Hepatocyte (in vitro differentiated cells): Measurements from ENCODE around the gene KRTAP10-1. TPM values are rescaled to one million over a fixed set of nuclear protein-coding genes. Genes with fewer than 3 reads are reported as not detected.
"Not testable (repeated sequence)": the region's sequence is repeated elsewhere in the genome, so short reads cannot be mapped to it uniquely, and the experiment has no call there.

Source experiments
- DNase-seq: peaks from one replicate; pipeline ENCODE4 v3.0.0-alpha.2; 2016; ENCODE audit warnings: low spot score
- H2AFZ ChIP-seq: fragments of 200-600 bp; sonication (generic); 2 replicates; pipeline ENCODE4 v1.6.0; 2016; ENCODE audit warnings: antibody characterized with exemption, mild to moderate bottlenecking
- H3K27ac ChIP-seq: fragments of 200-600 bp; sonication (generic); 2 replicates; pipeline ENCODE4 v1.5.1; 2016; ENCODE audit warnings: mild to moderate bottlenecking
- H3K27me3 ChIP-seq: fragments of 200-600 bp; sonication (generic); 2 replicates; pipeline ENCODE4 v1.6.1; 2016
- H3K36me3 ChIP-seq: fragments of 200-600 bp; sonication (generic); replicated peaks from 2 replicates; pipeline ENCODE4 v1.5.1; 2016; ENCODE audit warnings: low read depth; ENCODE audit not compliant: insufficient read depth
- H3K4me1 ChIP-seq: fragments of 200-600 bp; sonication (generic); 2 replicates; pipeline ENCODE4 v1.5.1; 2016; ENCODE audit warnings: mild to moderate bottlenecking, moderate library complexity; ENCODE audit not compliant: insufficient read depth
- H3K4me2 ChIP-seq: fragments of 200-600 bp; sonication (generic); 2 replicates; pipeline ENCODE4 v1.6.0; 2016
- H3K4me3 ChIP-seq: fragments of 200-600 bp; sonication (generic); 2 replicates; pipeline ENCODE4 v1.5.1; 2016; ENCODE audit warnings: mild to moderate bottlenecking
- H3K79me2 ChIP-seq: fragments of 200-600 bp; sonication (generic); 2 replicates; pipeline ENCODE4 v1.6.0; 2017; ENCODE audit warnings: mild to moderate bottlenecking
- H3K9me2 ChIP-seq: fragments of 200-600 bp; sonication (generic); replicated peaks from 2 replicates; pipeline ENCODE4 v1.6.0; 2017; ENCODE audit warnings: mild to moderate bottlenecking; ENCODE audit not compliant: insufficient read depth
- H3K9me3 ChIP-seq: fragments of 200-600 bp; sonication (generic); 2 replicates; pipeline ENCODE4 v1.5.1; 2016; ENCODE audit warnings: low read depth, mild to moderate bottlenecking
- H4K20me1 ChIP-seq: fragments of 200-600 bp; sonication (generic); 2 replicates; pipeline ENCODE4 v1.6.0; 2016; ENCODE audit warnings: mild to moderate bottlenecking; ENCODE audit not compliant: insufficient read depth, poor library complexity, severe bottlenecking
- CTCF ChIP-seq: fragments of 200-600 bp; sonication (generic); IDR thresholded peaks from 2 replicates; pipeline ENCODE4 v1.5.1; 2016; ENCODE audit warnings: antibody characterized with exemption, mild to moderate bottlenecking; ENCODE audit not compliant: poor library complexity
- EZH2 ChIP-seq: fragments of 200-600 bp; sonication (generic); IDR thresholded peaks from 2 replicates; pipeline ENCODE4 v1.6.1; 2016; ENCODE audit warnings: antibody characterized with exemption, mild to moderate bottlenecking, borderline replicate concordance
- EZH2phosphoT487 ChIP-seq: fragments of 200-600 bp; sonication (generic); IDR thresholded peaks from one replicate; pipeline ENCODE4 v1.6.1; 2018; ENCODE audit warnings: antibody characterized with exemption, mild to moderate bottlenecking, low read depth, moderate library complexity; ENCODE audit not compliant: unreplicated experiment, severe bottlenecking
- WGBS: methylation state at CpG from one replicate; pipeline ENCODE4 v1.1.6; 2016; ENCODE audit warnings: low lambda C conversion rate; ENCODE audit errors: missing lambda C conversion rate; 5-methylcytosine and 5-hydroxymethylcytosine counted together
- polyA plus RNA-seq: library from polyadenylated mRNA; unstranded; fragments of >200 nt; fragmentation: Nextera tagmentation; extraction: Ambion mirVana; gene quantifications from 2 replicates; pipeline ENCODE4 v1.2.1, GENCODE V29; 2016
- total RNA-seq: library from RNA; depleted of rRNA; stranded (reverse); fragments of >200 nt; gene quantifications from 2 replicates; pipeline ENCODE4 v1.2.3, GENCODE V29; 2014

The KRTAP10-1 gene
- total and polyA plus RNA-seq, 2 experiments from 2014 or later: not detected

- Histone ChIP-seq H2AFZ (no peak overlapping the region), H3K27ac (no peak overlapping the region), H3K79me2 (no peaks in the 10 kb centered on the region), H3K9me2 (no peaks in the 10 kb centered on the region), H3K36me3 (no peaks in the 10 kb centered on the region), H3K9me3 (no peaks in the 10 kb centered on the region), H4K20me1 (no peaks in the 10 kb centered on the region), H3K27me3 (no peaks in the 10 kb centered on the region), H3K4me1 (no peaks in the 10 kb centered on the region), H3K4me3 (no peak overlapping the region), H3K4me2 (no peak overlapping the region)
- TF ChIP-seq EZH2: no peak
- no peak for TF ChIP-seq CTCF
- TF ChIP-seq EZH2phosphoT487: no peak
- WGBS: 94% methylated on average over 1 of the region's 1 CpG
- DNase-seq: no peak
Measured at GRCh38 chr21:44564099-44564498, 24.1 kb upstream of the KRTAP10-1 start.

GRCh38 chr21:44558695-44559094, 18.7 kb upstream of the KRTAP10-1 start, which contains the start of gene KRTAP10-3:
Gene KRTAP10-3, minus strand, starts transcription at chr21:44558795. Its CDS starts 80 bp downstream, at chr21:44558715.
- H3K79me2 ChIP-seq: no peaks in the 10 kb centered on the region
- no peak within 1 kb of the TSS for H2AFZ ChIP-seq

GRCh38 chr21:44558329-44558675, 18.3 kb upstream of the KRTAP10-1 start:
- H3K4me3 ChIP-seq, H3K4me1 ChIP-seq, H3K4me2 ChIP-seq, DNase-seq, H3K36me3 ChIP-seq, H3K27ac ChIP-seq, H3K27me3 ChIP-seq, H2AFZ ChIP-seq, H3K79me2 ChIP-seq, H4K20me1 ChIP-seq, H3K9me2 ChIP-seq, H3K9me3 ChIP-seq: not testable (repeated sequence)
- 80% methylated on average over 9 of the region's 10 CpGs for WGBS

More at GRCh38 chr21:44558695-44559094, 18.7 kb upstream of the KRTAP10-1 start, which contains the start of gene KRTAP10-3:
- no peaks in the 10 kb centered on the region for H3K4me1 ChIP-seq
- H3K9me2 ChIP-seq: no peaks in the 10 kb centered on the region
- H3K27me3 ChIP-seq: no peaks in the 10 kb centered on the region
- TF ChIP-seq EZH2: no peak
- no peak for TF ChIP-seq CTCF
- TF ChIP-seq EZH2phosphoT487: no peak
- H3K27ac ChIP-seq: no peak within 1 kb of the TSS
- 77% methylated on average over 5 of the region's 5 CpGs for WGBS
- no peak within 1 kb of the TSS for H3K4me3 ChIP-seq
- no peaks in the 10 kb centered on the region for H3K9me3 ChIP-seq
- no peak within 1 kb of the TSS for H3K4me2 ChIP-seq
- no peaks in the 10 kb centered on the region for H4K20me1 ChIP-seq
- DNase-seq: no peak
- no peaks in the 10 kb centered on the region for H3K36me3 ChIP-seq

- 80% methylated on average over 28 of the region's 30 CpGs for WGBS
- no peak for TF ChIP-seq EZH2phosphoT487
- no peak for TF ChIP-seq CTCF
- TF ChIP-seq EZH2: no peak
Measured at GRCh38 chr21:44557491-44558328, 17.7 kb upstream of the KRTAP10-1 start.

More at GRCh38 chr21:44557491-44558328, 17.7 kb upstream of the KRTAP10-1 start:
- H3K4me2 ChIP-seq: no peak overlapping the region
- no peak overlapping the region for H2AFZ ChIP-seq
- H3K79me2 ChIP-seq: no peaks in the 10 kb centered on the region
- H3K4me1 ChIP-seq: no peaks in the 10 kb centered on the region
- no peaks in the 10 kb centered on the region for H3K36me3 ChIP-seq
- no peak overlapping the region for H3K4me3 ChIP-seq
- H3K9me2 ChIP-seq: no peaks in the 10 kb centered on the region
- H3K27ac ChIP-seq: no peak overlapping the region
- no peaks in the 10 kb centered on the region for H4K20me1 ChIP-seq
- H3K27me3 ChIP-seq: no peaks in the 10 kb centered on the region
- DNase-seq: no peak
- no peaks in the 10 kb centered on the region for H3K9me3 ChIP-seq
